OCI-LY7 (cell line): ENCODE results near the gene TMEM50B. TPM values are rescaled to one million over a fixed set of nuclear protein-coding genes. Genes with fewer than 3 reads are reported as not detected.
"Not testable (repeated sequence)": the region's sequence is repeated elsewhere in the genome, so short reads cannot be mapped to it uniquely, and the experiment has no call there.

Experiments used
- BruUV-seq: library from RNA; stranded (reverse); fragments of 400-500 nt; replicated peaks from 2 replicates; lab custom pipeline; 2021; lab: Mats Ljungman, UMichigan
- CTCF ChIA-PET: fragments of 300-600 bp; sonication (Branson Sonifier 250); formaldehyde crosslinking; loops from one replicate; lab custom pipeline; 2022; ENCODE audit warnings: antibody characterized with exemption; ENCODE audit not compliant: unreplicated experiment; lab: Charles Lee
- POLR2A ChIA-PET: fragments of 300-600 bp; sonication (Branson Sonifier 250); formaldehyde crosslinking; loops from one replicate; lab custom pipeline; 2022; ENCODE audit warnings: antibody characterized with exemption; lab: Charles Lee
- DNase-seq: peaks from one replicate; pipeline ENCODE4 v3.0.0-alpha.2; 2015; ENCODE audit warnings: low spot score
- H2AFZ ChIP-seq: fragments of 200-600 bp; sonication (generic), shearing (Covaris generic); 2 replicates; pipeline ENCODE4 v1.6.1; 2014; ENCODE audit warnings: mild to moderate bottlenecking, antibody characterized with exemption, low read length, moderate library complexity
- H3K27ac ChIP-seq: fragments of 200-600 bp; sonication (generic); 2 replicates; pipeline ENCODE4 v1.5.1; 2014; ENCODE audit warnings: mixed run types, low read depth, mild to moderate bottlenecking, moderate library complexity, low read length, inconsistent platforms; ENCODE audit not compliant: poor library complexity, severe bottlenecking
- H3K36me3 ChIP-seq: fragments of 200-600 bp; sonication (generic); 2 replicates; pipeline ENCODE4 v1.6.1; 2014; ENCODE audit warnings: mild to moderate bottlenecking, antibody characterized with exemption, low read length, moderate library complexity, mixed read lengths; ENCODE audit not compliant: insufficient read depth
- H3K4me1 ChIP-seq: fragments of 200-600 bp; sonication (generic); 2 replicates; pipeline ENCODE4 v1.5.1; 2014; ENCODE audit warnings: mild to moderate bottlenecking, low read length; ENCODE audit not compliant: insufficient read depth, poor library complexity, severe bottlenecking
- H3K4me2 ChIP-seq: fragments of 200-600 bp; sonication (generic); 2 replicates; pipeline ENCODE4 v1.6.1; 2014; ENCODE audit warnings: mild to moderate bottlenecking, low read length
- H3K4me3 ChIP-seq: fragments of 200-600 bp; sonication (generic); 2 replicates; pipeline ENCODE4 v1.5.1; 2014; ENCODE audit warnings: mild to moderate bottlenecking, low read depth, low read length; ENCODE audit not compliant: poor library complexity, severe bottlenecking
- H3K79me2 ChIP-seq: fragments of 200-600 bp; sonication (generic); 2 replicates; pipeline ENCODE4 v1.6.1; 2016; ENCODE audit warnings: low read depth, mild to moderate bottlenecking, low read length, moderate library complexity, mixed read lengths; ENCODE audit not compliant: insufficient read depth
- H3K9me2 ChIP-seq: fragments of 200-600 bp; sonication (generic); 2 replicates; pipeline ENCODE4 v1.6.1; 2016; ENCODE audit warnings: mild to moderate bottlenecking, low read length, mixed read lengths; ENCODE audit not compliant: insufficient read depth
- H3K9me3 ChIP-seq: fragments of 200-600 bp; sonication (generic); 2 replicates; pipeline ENCODE4 v1.6.1; 2014; ENCODE audit warnings: mild to moderate bottlenecking, mixed run types, low read length, mixed read lengths
- H4K20me1 ChIP-seq: fragments of 200-600 bp; sonication (generic); 2 replicates; pipeline ENCODE4 v1.6.1; 2014; ENCODE audit warnings: mild to moderate bottlenecking, antibody characterized with exemption, low read length, moderate library complexity, mixed read lengths; ENCODE audit not compliant: insufficient read depth
- EZH2phosphoT487 ChIP-seq: fragments of 200-600 bp; sonication (generic); IDR thresholded peaks from 2 replicates; pipeline ENCODE4 v1.6.1; 2018; ENCODE audit warnings: low read depth, borderline replicate concordance, mild to moderate bottlenecking, mixed run types, antibody characterized with exemption, low read length, moderate library complexity, mixed read lengths
- intact Hi-C: fragments of 100-400 bp; cut with micrococcal nuclease; formaldehyde crosslinking; loops from one replicate; pipeline ENCODE4 v1.10.0; 2022; ENCODE audit not compliant: unreplicated experiment
- total RNA-seq, 2 experiments: library from RNA; depleted of rRNA in 1 of 2; stranded (reverse); fragments of >200 nt in 1 of 2; shearing (Covaris generic) in 1 of 2; gene quantifications; 2 replicates each; pipeline ENCODE4 v1.2.3, GENCODE V29; 2014 to 2022
- TF ChIP-seq, protein P1 (sequence below): fragments of 200-600 bp; sonication (generic); conservative IDR thresholded peaks from 2 replicates; pipeline ENCODE4 v1.5.1; 2014; ENCODE audit warnings: mild to moderate bottlenecking, antibody characterized with exemption, low read length, moderate library complexity, mixed read lengths

TMEM50B gene
- total RNA-seq, 2 experiments from 2014 or later, result 24.4 to 30.3 TPM

DNA sequence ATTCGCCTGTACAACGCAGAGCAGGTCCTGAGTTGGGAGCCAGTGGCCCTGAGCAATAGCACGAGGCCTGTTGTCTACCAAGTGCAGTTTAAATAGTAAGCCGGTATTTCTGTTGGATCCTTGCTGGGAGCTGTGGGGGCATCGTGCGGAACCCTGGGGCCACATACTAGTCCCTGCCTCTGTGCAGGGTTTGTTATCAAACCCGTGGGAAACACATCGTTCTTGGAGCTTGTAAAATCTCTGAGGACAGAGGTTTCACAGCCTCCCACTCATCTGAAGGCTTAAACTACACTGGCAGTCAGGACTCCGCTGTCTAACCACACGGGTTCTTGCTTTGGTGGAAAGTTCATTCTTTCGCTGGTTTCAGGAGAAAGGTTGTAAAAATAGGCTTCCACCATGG, 64.8 kb downstream of the TMEM50B start:
- no peaks in the 10 kb centered on the region for H4K20me1 ChIP-seq
- peaks cover 91% of the 10 kb centered on the region for H3K36me3 ChIP-seq
- no peak overlapping the region for H3K4me3 ChIP-seq
- BruUV-seq, result no TSS peak
- no peaks in the 10 kb centered on the region for H3K9me2 ChIP-seq
- CTCF ChIA-PET, result no interaction called here
- H2AFZ ChIP-seq, result no peak overlapping the region
- H3K27ac ChIP-seq, result no peak overlapping the region
- no peaks in the 10 kb centered on the region for H3K9me3 ChIP-seq
- intact Hi-C loops, result no loop called here
- H3K79me2 ChIP-seq, result peaks cover 75% of the 10 kb centered on the region
- no peak for TF ChIP-seq EZH2phosphoT487
- TF ChIP-seq, protein P1, sequence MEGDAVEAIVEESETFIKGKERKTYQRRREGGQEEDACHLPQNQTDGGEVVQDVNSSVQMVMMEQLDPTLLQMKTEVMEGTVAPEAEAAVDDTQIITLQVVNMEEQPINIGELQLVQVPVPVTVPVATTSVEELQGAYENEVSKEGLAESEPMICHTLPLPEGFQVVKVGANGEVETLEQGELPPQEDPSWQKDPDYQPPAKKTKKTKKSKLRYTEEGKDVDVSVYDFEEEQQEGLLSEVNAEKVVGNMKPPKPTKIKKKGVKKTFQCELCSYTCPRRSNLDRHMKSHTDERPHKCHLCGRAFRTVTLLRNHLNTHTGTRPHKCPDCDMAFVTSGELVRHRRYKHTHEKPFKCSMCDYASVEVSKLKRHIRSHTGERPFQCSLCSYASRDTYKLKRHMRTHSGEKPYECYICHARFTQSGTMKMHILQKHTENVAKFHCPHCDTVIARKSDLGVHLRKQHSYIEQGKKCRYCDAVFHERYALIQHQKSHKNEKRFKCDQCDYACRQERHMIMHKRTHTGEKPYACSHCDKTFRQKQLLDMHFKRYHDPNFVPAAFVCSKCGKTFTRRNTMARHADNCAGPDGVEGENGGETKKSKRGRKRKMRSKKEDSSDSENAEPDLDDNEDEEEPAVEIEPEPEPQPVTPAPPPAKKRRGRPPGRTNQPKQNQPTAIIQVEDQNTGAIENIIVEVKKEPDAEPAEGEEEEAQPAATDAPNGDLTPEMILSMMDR, result no peak
- no peak for DNase-seq
- no peak overlapping the region for H3K4me2 ChIP-seq
- peaks cover 10% of the 10 kb centered on the region for H3K4me1 ChIP-seq
- POLR2A ChIA-PET, result interaction anchor here (1.0 to 1.4 kb wide), 2 partner anchors 9 to 31 kb away, joined by 3 to 4 read pairs; no protein-coding TSS in a partner anchor

DNA sequence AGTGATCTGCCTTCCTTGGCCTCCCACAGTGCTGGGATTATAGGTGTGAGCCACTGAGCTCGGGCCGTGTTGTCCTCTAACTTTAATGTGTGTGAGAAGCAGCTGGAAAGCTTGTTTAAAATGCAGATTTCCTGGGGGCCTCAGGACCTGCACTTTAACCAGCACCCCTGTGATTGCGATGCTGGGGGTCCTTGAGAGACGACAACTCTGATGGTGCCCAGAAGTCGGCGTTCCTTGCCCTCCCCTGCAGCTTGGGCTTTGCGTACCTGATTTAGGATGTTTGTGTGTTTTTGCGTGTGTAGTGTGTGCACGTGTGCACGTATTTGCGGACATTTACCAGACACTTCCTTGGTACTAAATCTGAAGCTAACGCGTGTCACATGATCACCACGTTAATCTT, 65.7 kb downstream of the TMEM50B start:
- no peak for DNase-seq
- Histone ChIP-seq H3K27ac (no peak overlapping the region), H3K9me3 (no peaks in the 10 kb centered on the region), H3K9me2 (no peaks in the 10 kb centered on the region), H3K36me3 (peaks cover 90% of the 10 kb centered on the region), H3K4me1 (peaks cover 10% of the 10 kb centered on the region), H3K4me3 (no peak overlapping the region), H2AFZ (no peak overlapping the region), H3K4me2 (no peak overlapping the region), H3K79me2 (peaks cover 79% of the 10 kb centered on the region), H4K20me1 (no peaks in the 10 kb centered on the region)
- intact Hi-C loops, result no loop called here
- TF ChIP-seq, protein P1, result no peak
- no peak for TF ChIP-seq EZH2phosphoT487
- BruUV-seq, result no TSS peak
- CTCF ChIA-PET, result no interaction called here
- POLR2A ChIA-PET, result no interaction called here

DNA sequence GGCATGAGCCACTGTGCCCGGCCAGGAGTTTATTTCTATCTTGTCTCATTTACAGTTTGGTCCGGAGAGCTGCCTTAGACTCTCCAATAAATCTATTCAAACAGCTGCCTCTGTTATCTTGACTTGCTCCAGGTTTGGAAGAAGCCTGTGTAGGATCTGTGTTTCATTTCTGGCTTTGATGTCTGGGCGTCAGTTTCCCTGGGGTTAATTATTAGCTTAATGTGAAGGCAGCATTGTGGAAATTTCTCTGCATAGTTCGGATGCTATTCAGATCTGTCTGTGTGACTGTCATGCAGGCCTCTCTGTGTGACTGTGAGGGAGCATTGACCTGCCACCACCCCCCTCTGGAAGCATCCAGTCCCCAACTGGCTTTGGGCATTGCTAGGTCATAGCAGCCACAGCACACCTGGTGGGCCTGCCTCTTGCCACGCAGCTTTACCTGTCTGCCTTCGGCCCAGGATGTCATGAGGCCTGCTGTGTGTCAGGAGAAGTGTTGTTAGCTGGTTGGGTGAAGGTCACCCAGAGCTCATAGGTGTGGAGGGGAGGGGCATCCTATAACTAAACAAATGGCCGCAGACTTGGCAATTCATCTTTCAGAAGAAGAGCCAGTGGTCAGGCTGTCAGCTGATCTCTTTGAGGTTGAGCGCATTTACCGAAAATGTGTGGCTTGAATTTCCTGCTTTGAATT, 66.8 kb downstream of the TMEM50B start:
- no peak overlapping the region for H3K27ac ChIP-seq
- peaks cover 10% of the 10 kb centered on the region for H3K4me1 ChIP-seq
- no peaks in the 10 kb centered on the region for H3K9me3 ChIP-seq
- H2AFZ ChIP-seq, result no peak overlapping the region
- no peak for DNase-seq
- no peaks in the 10 kb centered on the region for H4K20me1 ChIP-seq
- peaks cover 79% of the 10 kb centered on the region for H3K79me2 ChIP-seq
- TF ChIP-seq EZH2phosphoT487, result no peak
- TF ChIP-seq, protein P1, result no peak
- intact Hi-C loops, result no loop called here
- no peak overlapping the region for H3K4me2 ChIP-seq
- no peak overlapping the region for H3K4me3 ChIP-seq
- H3K36me3 ChIP-seq, result peaks cover 87% of the 10 kb centered on the region
- H3K9me2 ChIP-seq, result no peaks in the 10 kb centered on the region
- BruUV-seq, result no TSS peak
- ChIA-PET CTCF (no interaction called here), POLR2A (interaction anchor here (0.5 to 1.0 kb wide), 6 partner anchors 10 to 67 kb away, joined by 3 to 4 read pairs (median 4); no protein-coding TSS in a partner anchor)

DNA sequence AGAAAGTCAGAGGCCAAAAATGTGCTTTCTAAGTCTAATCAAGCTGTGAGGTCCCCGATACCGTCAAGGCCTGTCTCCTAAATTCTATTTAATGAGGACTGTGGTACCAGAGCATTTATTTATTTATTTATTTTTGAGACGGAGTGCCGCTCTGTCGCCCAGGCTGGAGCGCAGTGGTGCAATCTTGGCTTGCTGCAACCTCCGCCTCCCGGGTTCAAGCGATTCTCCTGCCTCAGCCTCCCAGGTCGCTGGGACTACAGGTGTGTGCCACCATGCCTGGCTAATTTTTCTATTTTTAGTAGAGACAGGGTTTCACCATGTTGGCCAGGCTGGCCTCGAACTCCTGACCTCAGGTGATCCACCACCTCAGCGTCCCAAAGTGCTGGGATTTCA, 67.3 kb downstream of the TMEM50B start:
- BruUV-seq, H3K27ac ChIP-seq, H3K4me3 ChIP-seq, intact Hi-C loops, H3K9me3 ChIP-seq, H3K4me2 ChIP-seq, H2AFZ ChIP-seq, CTCF ChIA-PET, H4K20me1 ChIP-seq, H3K9me2 ChIP-seq, DNase-seq: not testable (repeated sequence)
- Histone ChIP-seq H3K79me2 (peaks cover 78% of the 10 kb centered on the region), H3K4me1 (peaks cover 11% of the 10 kb centered on the region), H3K36me3 (peaks cover 84% of the 10 kb centered on the region)
- POLR2A ChIA-PET, result interaction anchor here (0.6 to 1.0 kb wide), 3 partner anchors 15 to 28 kb away, joined by 3 to 4 read pairs (median 3); no protein-coding TSS in a partner anchor
